Measurements from ENCODE around the gene VIPAS39.

DNA sequence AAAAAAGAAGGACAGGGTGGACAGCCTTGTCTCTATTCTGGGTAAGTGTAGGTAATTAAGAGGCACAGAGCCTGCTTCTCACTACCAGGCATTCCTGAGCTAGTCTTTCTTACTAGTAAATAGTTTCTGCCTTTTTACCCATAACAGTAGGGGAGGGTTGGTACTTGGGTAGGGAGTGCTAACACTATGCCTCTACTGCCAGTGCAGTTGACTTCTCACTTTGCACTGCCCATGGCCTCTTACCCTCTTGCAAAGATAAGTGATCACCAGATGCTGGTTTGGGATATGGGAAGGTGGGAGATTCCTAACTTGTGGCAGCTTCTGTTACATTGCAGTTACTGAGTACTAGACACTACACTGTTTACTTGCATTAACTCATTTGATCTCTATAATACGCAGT is 12.1 kb upstream of the VIPAS39 start:
- no peak for TF ChIP-seq ZNF274 (IDR thresholded peaks at IDR 0.05; ENCODE audit: low read depth, low read length)
- no peak for TF ChIP-seq SUZ12 (IDR thresholded peaks at IDR 0.05; ENCODE audit: extremely low read depth, insufficient read depth, insufficient read length)
